CD4-positive, alpha-beta T cell treated with Interleukin-6 at 100 ng/mL for 8 hours (primary cell): ENCODE data around the gene LBX2.
A peak's percentile ranks its signal among the peaks of the same experiment; 100 is the strongest.

Source experiments
- DNase-seq: peaks from one replicate; pipeline ENCODE4 v3.0.0-alpha.2; 2020; ENCODE audit warnings: mixed read lengths, low spot score

The LBX2 gene

GRCh38 chr2:74499267-74499939 is at the start of gene LBX2:
Gene LBX2, minus strand, starts transcription at chr2:74499603. Its CDS starts 66 bp downstream, at chr2:74499537.
- DNase-seq = no peak

GRCh38 chr2:74548285-74548899 is 49.0 kb upstream of the LBX2 start:
- no peak for DNase-seq

DNA sequence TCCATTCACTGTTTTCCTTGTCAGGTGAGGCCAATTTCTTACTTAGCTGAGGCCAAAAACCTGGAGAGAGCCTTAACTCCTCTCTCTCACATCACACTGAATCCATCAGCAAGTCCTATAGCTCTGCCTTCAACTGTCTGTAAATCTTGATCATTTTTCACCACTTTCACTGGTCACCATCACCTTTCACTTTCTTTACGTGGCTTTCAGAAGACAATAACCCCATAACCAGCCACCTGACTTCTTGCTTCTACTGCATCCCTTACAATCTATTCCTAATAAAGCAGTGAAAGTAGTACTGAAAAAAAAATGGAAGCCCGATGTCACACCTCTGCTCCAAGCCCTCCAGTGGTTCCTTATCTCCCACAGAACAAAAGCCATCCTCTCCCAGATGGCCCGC is 46.6 kb upstream of the LBX2 start:
- no peak for DNase-seq

DNA sequence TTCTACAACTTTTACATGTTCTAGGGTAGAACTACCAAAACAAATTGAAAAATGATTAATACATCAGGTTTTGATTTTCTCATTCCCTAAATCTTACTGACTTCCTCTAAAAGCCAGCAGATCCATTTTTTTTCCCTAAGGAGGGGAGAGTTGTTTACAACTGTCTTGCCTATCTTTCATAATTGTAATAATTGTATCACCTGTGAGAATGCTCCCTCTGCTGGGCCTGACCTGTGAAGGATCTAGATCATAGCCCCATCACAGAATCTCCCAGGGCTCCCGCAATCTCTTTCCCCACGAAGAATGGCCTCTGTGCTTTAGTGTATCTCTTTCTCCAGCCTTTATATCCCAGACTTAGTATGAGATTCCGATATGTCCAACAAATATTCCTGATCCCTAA is 45.2 kb upstream of the LBX2 start:
- DNase-seq = no peak

GRCh38 chr2:74542978-74543377 is 43.6 kb upstream of the LBX2 start:
- no peak for DNase-seq

DNA sequence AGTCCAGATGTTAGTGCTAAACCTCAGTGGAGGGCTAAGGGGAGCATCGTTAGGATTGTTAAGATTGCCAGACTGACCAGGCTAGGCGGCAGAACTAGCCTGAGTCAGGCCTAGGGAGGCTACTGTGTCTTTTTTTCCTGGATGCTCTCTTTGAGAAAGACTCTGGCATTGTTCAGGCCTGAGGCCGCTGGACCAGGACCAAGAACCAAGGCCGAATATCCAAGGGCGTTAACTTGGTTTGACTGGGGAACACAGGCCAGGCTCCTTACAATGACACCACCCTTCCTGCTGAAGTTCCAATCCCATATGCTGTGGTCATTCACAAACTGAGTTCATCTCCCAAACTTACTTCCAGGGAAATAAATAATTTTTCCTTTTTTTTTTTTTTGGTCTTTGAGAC is 40.9 kb upstream of the LBX2 start:
- no peak for DNase-seq

- no peak for DNase-seq
Observed at GRCh38 chr2:74538881-74539339, 39.5 kb upstream of the LBX2 start.

DNA sequence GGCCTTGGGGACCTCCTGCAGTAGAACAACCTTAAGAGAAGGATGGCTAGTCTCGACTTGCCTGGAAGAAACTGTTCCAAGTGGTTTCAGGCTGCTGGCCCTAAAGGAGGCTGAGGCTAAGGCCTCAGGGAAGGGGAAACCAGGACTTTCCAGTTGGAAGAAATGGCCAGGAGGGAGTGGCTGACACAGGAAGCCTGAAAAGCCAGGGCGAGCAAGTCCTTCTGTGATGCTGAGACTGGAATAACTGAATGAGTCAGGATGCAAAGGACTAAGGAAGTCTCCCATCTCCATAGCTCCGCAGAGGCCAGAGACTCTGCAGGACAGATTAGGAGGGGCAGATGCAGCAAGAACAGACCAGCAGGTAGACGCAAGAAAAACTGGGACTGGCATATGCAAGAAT is 37.7 kb upstream of the LBX2 start:
- no peak for DNase-seq

DNA sequence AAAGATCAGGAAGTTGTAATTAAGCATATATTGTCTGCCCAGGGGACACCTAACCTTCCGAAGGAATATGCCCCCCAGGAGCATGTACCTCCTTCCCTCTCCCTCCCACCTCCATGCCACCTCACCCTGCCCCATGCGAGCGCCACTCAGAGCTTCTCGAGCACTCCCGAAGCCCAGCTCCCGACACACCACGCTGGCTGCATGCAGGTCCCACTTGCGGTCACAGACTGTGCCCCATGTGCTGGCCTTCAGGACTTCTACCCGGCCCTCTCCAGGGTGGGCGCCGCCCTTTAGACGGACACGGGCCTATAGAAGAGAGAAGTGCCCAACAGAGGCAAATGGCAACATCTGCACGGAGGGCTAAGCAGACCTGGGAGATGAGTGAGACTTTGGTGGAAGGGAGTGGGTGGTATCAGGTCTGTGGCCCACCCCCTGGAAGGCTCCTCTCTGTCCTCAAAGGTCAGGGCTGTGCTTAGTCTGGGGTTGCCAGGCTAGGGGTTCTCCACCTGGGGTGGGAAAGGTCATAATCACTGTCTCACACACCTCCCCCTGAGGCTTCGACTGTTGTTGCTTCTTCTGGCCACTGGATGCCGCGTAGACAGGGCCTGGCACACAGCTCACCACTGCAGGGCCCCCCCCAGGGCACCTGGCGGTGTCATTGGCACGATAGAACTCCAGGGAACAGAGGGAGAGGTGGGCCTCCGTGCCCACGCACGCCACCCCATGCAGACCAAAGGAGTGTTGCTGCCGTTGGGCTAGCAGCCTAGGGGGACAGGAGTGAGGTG is 37.0 kb upstream of the LBX2 start:
- no peak for DNase-seq

GRCh38 chr2:74535440-74535965 is 36.1 kb upstream of the LBX2 start:
- DNase-seq = no peak

GRCh38 chr2:74534411-74534810 is 35.0 kb upstream of the LBX2 start:
- no peak for DNase-seq

- no peak for DNase-seq
Observed at GRCh38 chr2:74533464-74533863, 34.1 kb upstream of the LBX2 start.

DNA sequence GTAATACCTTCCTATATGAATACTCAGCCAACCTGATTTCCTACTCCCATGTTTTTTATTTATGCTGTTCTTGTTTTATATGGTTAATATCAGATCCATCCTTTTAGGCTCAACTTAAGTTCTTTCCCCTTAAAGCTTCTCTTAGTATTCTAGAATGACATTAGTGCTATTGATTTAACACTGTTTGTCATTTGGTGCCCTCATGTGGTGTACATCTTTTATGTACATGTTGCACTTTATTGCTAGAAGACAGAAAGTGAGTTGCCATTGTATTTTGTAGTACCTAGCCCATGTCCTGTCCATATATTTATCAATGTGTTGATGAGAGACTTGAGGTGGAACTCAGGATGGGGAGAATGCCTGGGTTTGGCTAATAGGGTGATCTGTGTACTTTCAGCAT is 32.8 kb upstream of the LBX2 start:
- peak; percentile 32 for DNase-seq

DNA sequence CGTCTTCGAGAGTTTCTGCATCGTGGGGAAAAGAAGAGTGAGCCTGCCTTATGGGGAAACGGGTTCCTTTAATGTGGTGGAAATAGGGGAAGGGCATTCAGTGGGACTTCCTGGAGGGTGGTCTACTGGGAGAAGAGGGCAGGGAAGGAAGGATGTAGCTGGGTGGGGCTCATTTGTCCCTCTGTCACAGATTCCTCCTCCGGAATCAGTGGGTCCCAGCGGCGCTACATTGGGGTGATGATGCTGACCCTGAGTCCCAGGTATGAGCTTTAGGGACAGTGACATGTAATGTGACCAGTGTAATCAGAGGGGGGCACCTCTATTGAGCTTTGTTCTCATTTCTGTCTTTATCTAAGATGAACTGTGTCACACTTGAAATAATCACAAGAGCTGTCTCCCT is 32.3 kb upstream of the LBX2 start:
- DNase-seq = no peak

- peak; percentile 28 for DNase-seq
Observed at GRCh38 chr2:74530239-74531187, 31.1 kb upstream of the LBX2 start.

GRCh38 chr2:74529357-74530238 is 30.2 kb upstream of the LBX2 start, which contains the start of the genes AUP1 and HTRA2:
Gene AUP1, minus strand, starts transcription at chr2:74529706. Its CDS starts 77 bp downstream, at chr2:74529629.
Gene HTRA2, plus strand, starts transcription at chr2:74529933. Its CDS starts 74 bp downstream, at chr2:74530007.
- peak; percentile 86 for DNase-seq

DNA sequence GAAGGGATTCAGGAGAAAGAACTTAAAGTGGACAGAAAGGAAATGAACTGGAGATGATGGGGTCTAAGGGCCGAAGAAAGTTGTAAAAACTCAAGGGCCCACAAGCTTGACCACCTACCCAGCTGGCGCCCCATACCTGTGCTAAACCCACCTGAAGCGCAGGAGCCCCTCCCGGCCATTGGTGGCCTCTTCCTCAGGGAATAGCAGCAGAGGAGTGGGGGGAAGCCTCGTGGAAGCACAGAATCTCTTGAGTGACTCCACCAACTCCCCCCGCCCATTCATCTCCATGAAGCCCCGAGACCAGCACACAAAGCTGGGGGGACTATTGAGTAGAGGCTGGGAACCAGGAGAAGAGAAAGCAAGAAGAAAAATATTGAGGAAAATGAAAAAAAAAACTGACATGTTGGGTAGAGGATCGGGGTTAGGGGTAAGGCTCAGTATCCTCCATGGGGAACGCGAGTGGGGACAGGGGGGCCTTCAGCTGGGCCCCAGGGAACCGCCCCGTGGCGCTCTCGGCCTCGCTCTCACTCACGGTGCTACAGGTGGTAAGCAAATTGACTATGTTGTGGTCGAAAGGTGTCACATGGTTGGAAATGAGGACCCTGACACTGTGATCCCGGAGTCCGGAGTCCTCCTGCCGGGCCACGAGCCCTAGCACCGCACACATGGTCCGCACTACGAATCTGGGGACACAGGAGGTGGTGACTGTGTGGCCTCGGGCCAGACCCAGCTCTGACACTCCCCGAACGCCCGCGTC is 29.4 kb upstream of the LBX2 start:
- DNase-seq = no peak

DNA sequence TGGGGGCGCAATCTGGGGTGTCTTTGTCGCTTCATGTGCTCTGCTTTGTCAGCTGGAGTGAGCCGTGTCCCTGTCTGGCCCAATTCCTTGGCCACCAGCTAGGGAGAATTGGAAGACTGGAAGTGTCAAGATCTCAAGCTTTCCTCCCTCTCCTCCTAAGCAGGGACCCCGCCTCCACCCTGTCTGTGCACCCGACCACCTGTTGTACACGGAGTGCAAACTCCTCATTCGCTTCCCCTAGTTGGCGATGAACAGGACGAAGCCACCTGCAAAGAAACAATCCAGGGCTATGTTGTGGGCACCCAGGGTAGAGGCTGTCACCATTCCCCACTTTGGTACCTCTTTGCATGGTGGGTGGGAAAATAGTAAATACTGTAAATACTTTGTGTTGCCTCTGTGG is 28.3 kb upstream of the LBX2 start:
- no peak for DNase-seq

DNA sequence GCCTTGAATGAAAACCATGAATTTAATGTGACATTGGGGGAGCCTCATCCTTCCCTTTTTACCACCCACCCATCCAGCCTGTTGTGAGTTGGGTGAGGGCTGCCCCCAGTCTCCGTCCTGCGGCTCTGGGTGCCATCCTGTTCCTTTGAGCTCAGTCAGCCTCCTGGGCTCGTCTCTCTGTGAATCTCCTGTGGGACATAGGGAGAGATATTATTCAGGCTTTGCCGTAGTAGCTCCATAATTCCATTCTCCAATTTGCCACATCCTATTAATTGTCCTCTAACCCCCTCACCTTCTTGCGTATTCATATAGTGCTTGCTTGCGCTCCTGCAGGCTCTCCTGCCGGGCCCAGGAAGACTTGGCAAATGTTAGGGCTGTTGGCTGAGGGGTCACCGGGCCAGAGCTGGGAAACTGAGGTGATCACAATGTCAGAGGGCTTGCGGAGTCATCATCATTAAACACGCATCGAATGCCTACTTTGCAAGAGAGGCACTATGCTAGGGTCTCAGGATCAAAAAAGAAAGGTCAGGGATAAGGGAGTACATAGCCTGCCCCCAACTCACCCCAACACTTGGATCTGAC is 27.3 kb upstream of the LBX2 start:
- no peak for DNase-seq
